GM23338 (cell line): Measurements from ENCODE around the gene TULP4. TPM values are rescaled to one million over a fixed set of nuclear protein-coding genes. Genes with fewer than 3 reads are reported as not detected.

Source experiments
- ATAC-seq: fragments of 200-7000 bp; cut with Tn5 transposase; 3 replicates; pipeline ENCODE4 v1.9.1; 2020
- DNase-seq: peaks from one replicate; pipeline ENCODE4 v3.0.0-alpha.2; 2015; ENCODE audit warnings: low spot score
- H2AFZ ChIP-seq: fragments of 200-600 bp; sonication (generic); 2 replicates; pipeline ENCODE4 v1.8.0; 2016; ENCODE audit warnings: antibody characterized with exemption, mild to moderate bottlenecking, moderate library complexity
- H3F3A ChIP-seq: fragments of 200-600 bp; sonication (generic); replicated peaks from 2 replicates; pipeline ENCODE4 v1.8.0; 2017; ENCODE audit warnings: antibody characterized with exemption, mixed run types, low read depth
- H3K27ac ChIP-seq: fragments of 200-600 bp; sonication (generic); 2 replicates; pipeline ENCODE4 v1.6.1; 2016; ENCODE audit warnings: low read depth
- H3K27me3 ChIP-seq: fragments of 200-600 bp; sonication (generic); 2 replicates; pipeline ENCODE4 v1.8.0; 2016; ENCODE audit warnings: mild to moderate bottlenecking, mixed run types, moderate library complexity; ENCODE audit not compliant: insufficient read depth
- H3K36me3 ChIP-seq: fragments of 200-600 bp; sonication (generic); 2 replicates; pipeline ENCODE4 v1.8.0; 2016; ENCODE audit warnings: mild to moderate bottlenecking; ENCODE audit not compliant: insufficient read depth
- H3K4me1 ChIP-seq: fragments of 200-600 bp; sonication (generic); 2 replicates; pipeline ENCODE4 v1.8.0; 2016; ENCODE audit warnings: mild to moderate bottlenecking, moderate library complexity; ENCODE audit not compliant: insufficient read depth
- H3K4me2 ChIP-seq: fragments of 200-600 bp; sonication (generic); 2 replicates; pipeline ENCODE4 v1.7.1; 2017; ENCODE audit warnings: mixed run types
- H3K4me3 ChIP-seq: fragments of 200-600 bp; sonication (generic); 2 replicates; pipeline ENCODE4 v1.6.1; 2016; ENCODE audit warnings: mixed run types
- H3K79me2 ChIP-seq: fragments of 200-600 bp; sonication (generic); replicated peaks from 2 replicates; pipeline ENCODE4 v1.8.0; 2017; ENCODE audit warnings: mild to moderate bottlenecking; ENCODE audit not compliant: insufficient read depth
- H3K9me2 ChIP-seq: fragments of 200-600 bp; sonication (generic); 2 replicates; pipeline ENCODE4 v1.8.0; 2017; ENCODE audit not compliant: insufficient read depth
- H4K20me1 ChIP-seq: fragments of 200-600 bp; sonication (generic); replicated peaks from 2 replicates; pipeline ENCODE4 v1.8.0; 2017; ENCODE audit warnings: mild to moderate bottlenecking; ENCODE audit not compliant: insufficient read depth
- H3K27ac Mint-ChIP-seq: 2 replicates; pipeline ENCODE4 v1.8.0; 2020; ENCODE audit warnings: inconsistent platforms, mild to moderate bottlenecking, moderate library complexity, mixed read lengths
- H3K27me3 Mint-ChIP-seq: 3 replicates; pipeline ENCODE4 v1.8.0; 2022; ENCODE audit warnings: low read depth, mild to moderate bottlenecking, moderate library complexity, mixed read lengths, inconsistent platforms; ENCODE audit not compliant: insufficient read depth, poor library complexity
- H3K36me3 Mint-ChIP-seq: 3 replicates; pipeline ENCODE4 v1.8.0; 2021; ENCODE audit warnings: low read depth, mild to moderate bottlenecking, inconsistent platforms, moderate library complexity, mixed read lengths
- H3K4me1 Mint-ChIP-seq: 3 replicates; pipeline ENCODE4 v1.8.0; 2020; ENCODE audit warnings: mild to moderate bottlenecking, inconsistent platforms, mixed read lengths
- H3K4me3 Mint-ChIP-seq: 3 replicates; pipeline ENCODE4 v1.8.0; 2021; ENCODE audit warnings: moderate library complexity, mild to moderate bottlenecking, inconsistent platforms, mixed read lengths
- H3K9me3 Mint-ChIP-seq: 3 replicates; pipeline ENCODE4 v1.8.0; 2020; ENCODE audit warnings: moderate library complexity, mild to moderate bottlenecking, inconsistent platforms, mixed read lengths
- CREB1 ChIP-seq: fragments of 250-450 bp; sonication (Bioruptor Pico); IDR thresholded peaks from 2 replicates; pipeline ENCODE4 v1.5.0; 2020; ENCODE audit warnings: low read depth, mild to moderate bottlenecking, moderate library complexity
- EZH2phosphoT487 ChIP-seq: fragments of 200-600 bp; sonication (generic); IDR thresholded peaks from one replicate; pipeline ENCODE4 v1.8.1; 2018; ENCODE audit warnings: antibody characterized with exemption; ENCODE audit not compliant: unreplicated experiment
- STAT1 ChIP-seq: IDR thresholded peaks from one replicate; pipeline ENCODE4 v1.6.1; 2016; ENCODE audit warnings: antibody characterized with exemption; ENCODE audit not compliant: unreplicated experiment
- ZNF114 ChIP-seq: fragments of 250-450 bp; sonication (Bioruptor Pico); IDR thresholded peaks from 2 replicates; pipeline ENCODE4 v1.5.0; 2020; ENCODE audit warnings: mild to moderate bottlenecking, moderate library complexity
- polyA plus RNA-seq: library from polyadenylated mRNA; unstranded; fragments of >200 nt; fragmentation: Nextera tagmentation; extraction: Ambion mirVana; gene quantifications from 2 replicates; pipeline ENCODE4 v1.2.1, GENCODE V29; 2016
- total RNA-seq: library from RNA; depleted of rRNA; stranded (reverse); fragments of >200 nt; shearing (Covaris generic); gene quantifications from 2 replicates; pipeline ENCODE4 v1.2.3, GENCODE V29; 2014
- TF ChIP-seq, protein P1 (sequence below): IDR thresholded peaks from 2 replicates; pipeline ENCODE4 v1.6.1; 2016; ENCODE audit warnings: antibody characterized with exemption
- TF ChIP-seq, protein P2 (sequence below): fragments of 250-450 bp; sonication (Bioruptor Pico); IDR thresholded peaks from 2 replicates; pipeline ENCODE4 v1.5.0; 2020; ENCODE audit warnings: mild to moderate bottlenecking, moderate library complexity
- TF ChIP-seq, protein P3 (sequence below), 2 experiments: fragments of 200-600 bp in 1 of 2; sonication (generic) in 1 of 2; conservative IDR thresholded peaks; 2 replicates each; pipeline versions ENCODE4 v1.5.1 to v1.6.1; 2016 to 2017; ENCODE audit warnings: antibody characterized with exemption in 2 of 2, low read depth in 2 of 2, mild to moderate bottlenecking in 2 of 2, moderate library complexity in 1 of 2

TULP4 gene
- total and polyA plus RNA-seq, 2 experiments from 2014 or later: 31.2 to 50.2 TPM

DNA sequence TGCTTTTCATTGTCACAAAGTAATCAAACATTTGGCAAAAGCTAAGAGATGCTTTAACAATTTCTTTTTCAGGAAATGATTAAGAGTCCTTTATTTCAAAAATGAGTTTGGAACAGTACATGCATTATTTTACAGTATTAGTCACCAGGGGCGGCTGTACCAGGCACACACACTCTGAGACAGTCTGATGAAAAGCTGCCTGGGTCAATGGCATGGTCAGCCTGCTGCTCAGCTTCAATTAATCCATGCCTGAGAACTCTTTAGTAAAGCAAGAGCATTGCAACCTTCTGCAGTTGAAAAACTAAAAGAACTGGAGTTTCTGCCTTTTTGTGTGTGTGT lies 105.5 kb downstream of the TULP4 start:
- ATAC-seq (no peak), DNase-seq (no peak)
- Histone ChIP-seq H3K4me2 (no peak overlapping the region), H2AFZ (no peak overlapping the region), H3K27me3 (no peaks in the 10 kb centered on the region), H3K9me2 (no peaks in the 10 kb centered on the region), H3K79me2 (no peaks in the 10 kb centered on the region), H3F3A (no peaks in the 10 kb centered on the region), H3K36me3 (no peaks in the 10 kb centered on the region), H3K4me1 (no peaks in the 10 kb centered on the region), H3K27ac (no peak overlapping the region), H3K4me3 (no peak overlapping the region), H4K20me1 (no peaks in the 10 kb centered on the region)
- peaks cover 6% of the 10 kb centered on the region for H3K4me1 Mint-ChIP-seq
- no peaks in the 10 kb centered on the region; the same call in 1 of the 3 replicates for H3K9me3 Mint-ChIP-seq
- no peak overlapping the region for H3K4me3 Mint-ChIP-seq
- TF ChIP-seq, protein P1, sequence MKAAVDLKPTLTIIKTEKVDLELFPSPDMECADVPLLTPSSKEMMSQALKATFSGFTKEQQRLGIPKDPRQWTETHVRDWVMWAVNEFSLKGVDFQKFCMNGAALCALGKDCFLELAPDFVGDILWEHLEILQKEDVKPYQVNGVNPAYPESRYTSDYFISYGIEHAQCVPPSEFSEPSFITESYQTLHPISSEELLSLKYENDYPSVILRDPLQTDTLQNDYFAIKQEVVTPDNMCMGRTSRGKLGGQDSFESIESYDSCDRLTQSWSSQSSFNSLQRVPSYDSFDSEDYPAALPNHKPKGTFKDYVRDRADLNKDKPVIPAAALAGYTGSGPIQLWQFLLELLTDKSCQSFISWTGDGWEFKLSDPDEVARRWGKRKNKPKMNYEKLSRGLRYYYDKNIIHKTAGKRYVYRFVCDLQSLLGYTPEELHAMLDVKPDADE: no peak
- TF ChIP-seq STAT1: no peak
- H3K36me3 Mint-ChIP-seq: peaks cover 16% of the 10 kb centered on the region
- H3K27ac Mint-ChIP-seq: no peak overlapping the region
- H3K27me3 Mint-ChIP-seq: peaks cover 8% of the 10 kb centered on the region

DNA sequence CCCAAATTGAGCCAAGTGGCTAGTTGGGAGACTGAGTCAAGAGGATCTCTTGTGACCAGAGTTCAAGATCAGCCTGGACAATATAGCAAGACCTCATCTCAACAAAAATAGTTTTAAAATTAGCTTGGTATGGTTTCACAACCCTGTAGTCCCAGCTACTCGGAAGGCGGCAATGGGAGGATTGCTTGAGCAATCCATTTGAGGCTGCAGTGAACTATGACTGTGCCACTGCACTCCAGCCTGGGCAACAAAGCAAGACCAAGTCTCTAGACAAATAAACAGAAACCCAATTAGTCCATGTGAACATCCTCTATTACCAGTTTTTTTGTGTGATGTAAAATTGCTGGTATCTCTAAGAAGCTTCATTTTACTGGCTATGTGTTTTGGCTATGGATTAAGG lies 106.2 kb downstream of the TULP4 start:
- Histone ChIP-seq H3K4me1 (no peaks in the 10 kb centered on the region), H3K36me3 (no peaks in the 10 kb centered on the region), H3K79me2 (no peaks in the 10 kb centered on the region), H3K27me3 (no peaks in the 10 kb centered on the region), H3K9me2 (no peaks in the 10 kb centered on the region), H3K27ac (no peak overlapping the region), H4K20me1 (no peaks in the 10 kb centered on the region), H3K4me2 (no peak overlapping the region), H3F3A (no peaks in the 10 kb centered on the region), H3K4me3 (no peak overlapping the region), H2AFZ (no peak overlapping the region)
- peaks cover 8% of the 10 kb centered on the region for H3K27me3 Mint-ChIP-seq
- DNase-seq (no peak), ATAC-seq (no peak)
- H3K9me3 Mint-ChIP-seq: peaks cover 2% of the 10 kb centered on the region; the same call in 2 of the 3 replicates
- no peak overlapping the region for H3K27ac Mint-ChIP-seq
- peaks cover 20% of the 10 kb centered on the region for H3K36me3 Mint-ChIP-seq
- H3K4me3 Mint-ChIP-seq: no peak overlapping the region
- peaks cover 6% of the 10 kb centered on the region for H3K4me1 Mint-ChIP-seq
- TF ChIP-seq CREB1 (CRISPR knock-in tag): no peak

DNA sequence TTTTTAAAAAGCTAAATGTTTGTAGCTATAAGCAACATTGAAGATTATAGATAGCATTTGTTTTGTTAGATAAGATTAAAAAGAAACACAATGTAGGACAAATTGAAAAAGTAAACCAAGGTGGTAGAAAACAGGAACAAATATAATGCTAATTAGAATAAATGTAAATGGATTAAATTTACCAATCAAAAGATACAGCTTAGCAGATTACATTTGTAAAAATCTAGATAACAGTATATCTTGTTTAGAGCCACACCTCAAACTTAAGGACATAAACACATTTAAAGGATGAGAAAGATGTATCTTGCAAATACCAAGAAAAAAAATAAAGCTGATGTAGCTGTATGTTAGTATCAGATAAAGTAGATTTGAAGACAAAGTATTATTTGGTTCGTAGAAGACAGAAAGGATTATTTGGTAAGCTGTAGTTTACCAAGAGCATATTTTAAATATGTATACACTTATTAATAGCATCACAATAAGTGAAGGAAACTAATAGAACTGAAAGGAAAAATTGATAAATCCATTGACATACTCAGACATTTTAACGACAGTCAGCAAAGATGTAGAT lies 107.2 kb downstream of the TULP4 start:
- no peaks in the 10 kb centered on the region for H3K4me1 ChIP-seq
- Mint-ChIP-seq H3K4me1 (peaks cover 6% of the 10 kb centered on the region), H3K27me3 (peaks cover 8% of the 10 kb centered on the region)
- TF ChIP-seq EZH2phosphoT487 (no peak), ZNF114 (CRISPR knock-in tag) (no peak), CREB1 (CRISPR knock-in tag) (no peak), STAT1 (no peak)
- TF ChIP-seq, protein P2, sequence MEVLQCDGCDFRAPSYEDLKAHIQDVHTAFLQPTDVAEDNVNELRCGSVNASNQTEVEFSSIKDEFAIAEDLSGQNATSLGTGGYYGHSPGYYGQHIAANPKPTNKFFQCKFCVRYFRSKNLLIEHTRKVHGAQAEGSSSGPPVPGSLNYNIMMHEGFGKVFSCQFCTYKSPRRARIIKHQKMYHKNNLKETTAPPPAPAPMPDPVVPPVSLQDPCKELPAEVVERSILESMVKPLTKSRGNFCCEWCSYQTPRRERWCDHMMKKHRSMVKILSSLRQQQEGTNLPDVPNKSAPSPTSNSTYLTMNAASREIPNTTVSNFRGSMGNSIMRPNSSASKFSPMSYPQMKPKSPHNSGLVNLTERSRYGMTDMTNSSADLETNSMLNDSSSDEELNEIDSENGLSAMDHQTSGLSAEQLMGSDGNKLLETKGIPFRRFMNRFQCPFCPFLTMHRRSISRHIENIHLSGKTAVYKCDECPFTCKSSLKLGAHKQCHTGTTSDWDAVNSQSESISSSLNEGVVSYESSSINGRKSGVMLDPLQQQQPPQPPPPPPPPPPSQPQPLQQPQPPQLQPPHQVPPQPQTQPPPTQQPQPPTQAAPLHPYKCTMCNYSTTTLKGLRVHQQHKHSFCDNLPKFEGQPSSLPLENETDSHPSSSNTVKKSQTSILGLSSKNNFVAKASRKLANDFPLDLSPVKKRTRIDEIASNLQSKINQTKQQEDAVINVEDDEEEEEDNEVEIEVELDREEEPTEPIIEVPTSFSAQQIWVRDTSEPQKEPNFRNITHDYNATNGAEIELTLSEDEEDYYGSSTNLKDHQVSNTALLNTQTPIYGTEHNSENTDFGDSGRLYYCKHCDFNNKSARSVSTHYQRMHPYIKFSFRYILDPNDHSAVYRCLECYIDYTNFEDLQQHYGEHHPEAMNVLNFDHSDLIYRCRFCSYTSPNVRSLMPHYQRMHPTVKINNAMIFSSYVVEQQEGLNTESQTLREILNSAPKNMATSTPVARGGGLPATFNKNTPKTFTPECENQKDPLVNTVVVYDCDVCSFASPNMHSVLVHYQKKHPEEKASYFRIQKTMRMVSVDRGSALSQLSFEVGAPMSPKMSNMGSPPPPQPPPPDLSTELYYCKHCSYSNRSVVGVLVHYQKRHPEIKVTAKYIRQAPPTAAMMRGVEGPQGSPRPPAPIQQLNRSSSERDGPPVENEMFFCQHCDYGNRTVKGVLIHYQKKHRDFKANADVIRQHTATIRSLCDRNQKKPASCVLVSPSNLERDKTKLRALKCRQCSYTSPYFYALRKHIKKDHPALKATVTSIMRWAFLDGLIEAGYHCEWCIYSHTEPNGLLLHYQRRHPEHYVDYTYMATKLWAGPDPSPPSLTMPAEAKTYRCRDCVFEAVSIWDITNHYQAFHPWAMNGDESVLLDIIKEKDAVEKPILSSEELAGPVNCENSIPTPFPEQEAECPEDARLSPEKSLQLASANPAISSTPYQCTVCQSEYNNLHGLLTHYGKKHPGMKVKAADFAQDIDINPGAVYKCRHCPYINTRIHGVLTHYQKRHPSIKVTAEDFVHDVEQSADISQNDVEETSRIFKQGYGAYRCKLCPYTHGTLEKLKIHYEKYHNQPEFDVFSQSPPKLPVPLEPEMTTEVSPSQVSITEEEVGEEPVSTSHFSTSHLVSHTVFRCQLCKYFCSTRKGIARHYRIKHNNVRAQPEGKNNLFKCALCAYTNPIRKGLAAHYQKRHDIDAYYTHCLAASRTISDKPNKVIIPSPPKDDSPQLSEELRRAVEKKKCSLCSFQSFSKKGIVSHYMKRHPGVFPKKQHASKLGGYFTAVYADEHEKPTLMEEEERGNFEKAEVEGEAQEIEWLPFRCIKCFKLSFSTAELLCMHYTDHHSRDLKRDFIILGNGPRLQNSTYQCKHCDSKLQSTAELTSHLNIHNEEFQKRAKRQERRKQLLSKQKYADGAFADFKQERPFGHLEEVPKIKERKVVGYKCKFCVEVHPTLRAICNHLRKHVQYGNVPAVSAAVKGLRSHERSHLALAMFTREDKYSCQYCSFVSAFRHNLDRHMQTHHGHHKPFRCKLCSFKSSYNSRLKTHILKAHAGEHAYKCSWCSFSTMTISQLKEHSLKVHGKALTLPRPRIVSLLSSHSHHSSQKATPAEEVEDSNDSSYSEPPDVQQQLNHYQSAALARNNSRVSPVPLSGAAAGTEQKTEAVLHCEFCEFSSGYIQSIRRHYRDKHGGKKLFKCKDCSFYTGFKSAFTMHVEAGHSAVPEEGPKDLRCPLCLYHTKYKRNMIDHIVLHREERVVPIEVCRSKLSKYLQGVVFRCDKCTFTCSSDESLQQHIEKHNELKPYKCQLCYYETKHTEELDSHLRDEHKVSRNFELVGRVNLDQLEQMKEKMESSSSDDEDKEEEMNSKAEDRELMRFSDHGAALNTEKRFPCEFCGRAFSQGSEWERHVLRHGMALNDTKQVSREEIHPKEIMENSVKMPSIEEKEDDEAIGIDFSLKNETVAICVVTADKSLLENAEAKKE (CRISPR knock-in tag): no peak
- TF ChIP-seq, protein P3, sequence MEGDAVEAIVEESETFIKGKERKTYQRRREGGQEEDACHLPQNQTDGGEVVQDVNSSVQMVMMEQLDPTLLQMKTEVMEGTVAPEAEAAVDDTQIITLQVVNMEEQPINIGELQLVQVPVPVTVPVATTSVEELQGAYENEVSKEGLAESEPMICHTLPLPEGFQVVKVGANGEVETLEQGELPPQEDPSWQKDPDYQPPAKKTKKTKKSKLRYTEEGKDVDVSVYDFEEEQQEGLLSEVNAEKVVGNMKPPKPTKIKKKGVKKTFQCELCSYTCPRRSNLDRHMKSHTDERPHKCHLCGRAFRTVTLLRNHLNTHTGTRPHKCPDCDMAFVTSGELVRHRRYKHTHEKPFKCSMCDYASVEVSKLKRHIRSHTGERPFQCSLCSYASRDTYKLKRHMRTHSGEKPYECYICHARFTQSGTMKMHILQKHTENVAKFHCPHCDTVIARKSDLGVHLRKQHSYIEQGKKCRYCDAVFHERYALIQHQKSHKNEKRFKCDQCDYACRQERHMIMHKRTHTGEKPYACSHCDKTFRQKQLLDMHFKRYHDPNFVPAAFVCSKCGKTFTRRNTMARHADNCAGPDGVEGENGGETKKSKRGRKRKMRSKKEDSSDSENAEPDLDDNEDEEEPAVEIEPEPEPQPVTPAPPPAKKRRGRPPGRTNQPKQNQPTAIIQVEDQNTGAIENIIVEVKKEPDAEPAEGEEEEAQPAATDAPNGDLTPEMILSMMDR (conservative IDR thresholded peaks at IDR 0.05; ENCODE audit: low read depth in 2 of 2): no peak

More for the DNA sequence above, 107.2 kb downstream of the TULP4 start:
- H3K79me2 ChIP-seq: no peaks in the 10 kb centered on the region
- no peaks in the 10 kb centered on the region for H3K27me3 ChIP-seq
- peaks cover 2% of the 10 kb centered on the region; the same call in 2 of the 3 replicates for H3K9me3 Mint-ChIP-seq
- no peak overlapping the region for H2AFZ ChIP-seq
- peaks cover 19% of the 10 kb centered on the region for H3K36me3 Mint-ChIP-seq
- no peak overlapping the region for H3K4me3 Mint-ChIP-seq
- no peak overlapping the region for H3K4me2 ChIP-seq
- H3K4me3 ChIP-seq: no peak overlapping the region
- no peak overlapping the region for H3K27ac Mint-ChIP-seq
- H3K9me2 ChIP-seq: no peaks in the 10 kb centered on the region
- DNase-seq (no peak), ATAC-seq (no peak)
- H4K20me1 ChIP-seq: no peaks in the 10 kb centered on the region
- H3F3A ChIP-seq: no peaks in the 10 kb centered on the region
- H3K27ac ChIP-seq: no peak overlapping the region
- H3K36me3 ChIP-seq: no peaks in the 10 kb centered on the region
